Spleen (tissue), 11 donors: ENCODE data around the gene STRBP. TPM values are rescaled to one million over a fixed set of nuclear protein-coding genes. Genes with fewer than 3 reads are reported as not detected.
"Not testable (repeated sequence)": the region's sequence is repeated elsewhere in the genome, so short reads cannot be mapped to it uniquely, and the experiment has no call there.

ENCODE experiments used
- DNase-seq: peaks from one replicate; pipeline ENCODE4 v3.0.0-alpha.2; 2020
- H3K27ac ChIP-seq, 8 donors: fragments of 200-600 bp; sonication (generic) in 7 of 8; 1 replicate in 4 of 8; 2 replicates in 4 of 8; pipeline versions ENCODE4 v1.5.0 to v1.8.0; 2016 to 2021; ENCODE audit warnings: inconsistent platforms in 4 of 8, mild to moderate bottlenecking in 4 of 8, moderate library complexity in 1 of 8
- H3K27me3 ChIP-seq, 7 donors: fragments of 200-600 bp; sonication (generic) in 6 of 7; replicated peaks in 1 of 7; 1 replicate in 4 of 7; 2 replicates in 3 of 7; pipeline versions ENCODE4 v1.5.0 to v1.8.0; 2016 to 2021; ENCODE audit warnings: inconsistent platforms in 3 of 7, mild to moderate bottlenecking in 1 of 7
- H3K36me3 ChIP-seq, 6 donors: fragments of 200-600 bp; sonication (generic) in 5 of 6; 1 replicate in 4 of 6; 2 replicates in 2 of 6; pipeline versions ENCODE4 v1.5.0 to v1.8.0; 2016 to 2021; ENCODE audit warnings: inconsistent platforms in 2 of 6
- H3K4me1 ChIP-seq, 6 donors: fragments of 200-600 bp; sonication (generic) in 5 of 6; 1 replicate in 3 of 6; 2 replicates in 3 of 6; pipeline versions ENCODE4 v1.5.0 to v1.8.0; 2016 to 2021; ENCODE audit warnings: inconsistent platforms in 3 of 6
- H3K4me3 ChIP-seq, 8 donors: fragments of 200-600 bp; sonication (generic) in 7 of 8; 1 replicate in 4 of 8; 2 replicates in 4 of 8; pipeline versions ENCODE4 v1.5.0 to v1.8.0; 2016 to 2021; ENCODE audit warnings: inconsistent platforms in 4 of 8, mild to moderate bottlenecking in 4 of 8, moderate library complexity in 2 of 8
- H3K9me3 ChIP-seq, 8 donors: fragments of 200-600 bp; sonication (generic) in 7 of 8; 1 replicate in 4 of 8; 2 replicates in 4 of 8; pipeline versions ENCODE4 v1.5.0 to v1.8.0; 2016 to 2021; ENCODE audit warnings: inconsistent platforms in 4 of 8
- POLR2A ChIP-seq, 3 donors: fragments of 450-650 bp; IDR thresholded peaks; one replicate each; pipeline ENCODE4 v1.5.1; 2017; ENCODE audit warnings: antibody characterized with exemption in 3 of 3, mild to moderate bottlenecking in 1 of 3
- POLR2AphosphoS5 ChIP-seq, 3 donors: sonication (generic); formaldehyde crosslinking; IDR thresholded peaks; one replicate each; pipeline ENCODE4 v1.5.1; 2017; ENCODE audit warnings: antibody characterized with exemption in 3 of 3
- WGBS, 5 donors: extraction: QIAGEN DNeasy Blood & Tissue Kit in 3 of 5; methylation state at CpG; one replicate each; pipeline versions ENCODE4 v1.1.5 to v1.1.7; 2013 to 2018; 5-methylcytosine and 5-hydroxymethylcytosine counted together
- intact Hi-C: fragments of 100-400 bp; cut with DNase I; formaldehyde crosslinking; loops from one replicate; pipeline ENCODE4 v1.15.0; 2023; ENCODE audit warnings: low total_unique reads
- polyA plus RNA-seq, 3 donors: library from polyadenylated mRNA; stranded (reverse); fragments of 200-250 nt; gene quantifications; one replicate each; pipeline ENCODE4 v1.2.1, GENCODE V29; 2013
- total RNA-seq, 7 donors: library from RNA; depleted of rRNA in 3 of 7; stranded (reverse); fragments of >200 nt in 3 of 7; fragmentation: NEBNext Ultra II Directional in 4 of 7; extraction: Animal tissue kit (Norgen Biotek cat#: 25700) in 4 of 7; gene quantifications; one replicate each; pipeline versions ENCODE4 v1.1.0 to v1.2.1, GENCODE V29; 2016 to 2021
- TF ChIP-seq, protein P1 (sequence below), 11 experiments: fragments of 200-600 bp in 7 of 11; fragments of 450-650 bp in 4 of 11; sonication (generic) in 4 of 11; IDR thresholded peaks in 8 of 11; conservative IDR thresholded peaks in 3 of 11; 1 replicate in 7 of 11; 2 replicates in 4 of 11; pipeline versions ENCODE4 v1.4.0 to v1.8.0; 2016 to 2021; ENCODE audit warnings: antibody characterized with exemption in 11 of 11, inconsistent platforms in 4 of 11, mild to moderate bottlenecking in 1 of 11
- donor health status: healthy with polysubstance abuse.
- donor health status: DM: no; HTN: no; CAD: no; lungs with moderate emphysema.
- donor health status: DM: no; HTN: no; CAD: no.
- donor health status: Bipolar disorder and iron deficiency.
- donor health status: healthy.
- donor health status: DM: no; HTN: no; CAD: no.
- donor health status: DM: yes; HTN: yes; CAD: no.

The STRBP gene
- total and polyA plus RNA-seq, 10 donors: 23.8 to 57.1 (median 36.7) TPM

DNA sequence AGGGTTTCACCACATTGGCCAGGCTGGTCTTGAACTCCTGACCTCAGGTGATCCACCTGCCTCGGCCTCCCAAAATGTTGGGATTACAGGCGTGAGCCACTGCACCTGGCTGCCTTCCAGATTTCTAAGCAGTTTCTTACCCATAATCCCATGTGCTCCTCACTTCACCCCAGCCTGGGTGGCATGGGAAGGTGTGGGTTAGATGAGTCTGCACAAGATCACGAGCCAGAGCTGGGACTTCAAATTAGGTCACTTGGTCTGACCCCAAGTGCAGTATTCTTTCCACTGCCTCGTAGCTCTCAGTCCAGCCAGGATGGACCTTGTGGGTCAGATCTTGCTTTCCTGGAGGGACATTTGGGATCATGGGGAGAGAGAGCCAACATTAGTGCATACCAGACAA lies 37.5 kb upstream of the STRBP start:
- Histone ChIP-seq H3K27ac (no peak overlapping the region), H3K27me3 (no peaks in the 10 kb centered on the region), H3K9me3 (no peaks in the 10 kb centered on the region), H3K36me3 (no peaks in the 10 kb centered on the region), H3K4me1 (peaks cover 0 to 41% (median 9%) of the 10 kb centered on the region in 6 donors), H3K4me3 (no peak overlapping the region)
- 60 to 82% (median 62%) methylated on average over 4 of the region's 4 CpGs for WGBS, 5 donors
- TF ChIP-seq, protein P1, sequence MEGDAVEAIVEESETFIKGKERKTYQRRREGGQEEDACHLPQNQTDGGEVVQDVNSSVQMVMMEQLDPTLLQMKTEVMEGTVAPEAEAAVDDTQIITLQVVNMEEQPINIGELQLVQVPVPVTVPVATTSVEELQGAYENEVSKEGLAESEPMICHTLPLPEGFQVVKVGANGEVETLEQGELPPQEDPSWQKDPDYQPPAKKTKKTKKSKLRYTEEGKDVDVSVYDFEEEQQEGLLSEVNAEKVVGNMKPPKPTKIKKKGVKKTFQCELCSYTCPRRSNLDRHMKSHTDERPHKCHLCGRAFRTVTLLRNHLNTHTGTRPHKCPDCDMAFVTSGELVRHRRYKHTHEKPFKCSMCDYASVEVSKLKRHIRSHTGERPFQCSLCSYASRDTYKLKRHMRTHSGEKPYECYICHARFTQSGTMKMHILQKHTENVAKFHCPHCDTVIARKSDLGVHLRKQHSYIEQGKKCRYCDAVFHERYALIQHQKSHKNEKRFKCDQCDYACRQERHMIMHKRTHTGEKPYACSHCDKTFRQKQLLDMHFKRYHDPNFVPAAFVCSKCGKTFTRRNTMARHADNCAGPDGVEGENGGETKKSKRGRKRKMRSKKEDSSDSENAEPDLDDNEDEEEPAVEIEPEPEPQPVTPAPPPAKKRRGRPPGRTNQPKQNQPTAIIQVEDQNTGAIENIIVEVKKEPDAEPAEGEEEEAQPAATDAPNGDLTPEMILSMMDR (IDR thresholded peaks at IDR 0.05 in 8 of 11, conservative IDR thresholded peaks at IDR 0.05 in 3 of 11): no peak
- TF ChIP-seq POLR2AphosphoS5 (IDR thresholded peaks at IDR 0.05) (no peak), POLR2A (IDR thresholded peaks at IDR 0.05) (no peak)
- intact Hi-C loops: no loop called here
- DNase-seq: no peak

DNA sequence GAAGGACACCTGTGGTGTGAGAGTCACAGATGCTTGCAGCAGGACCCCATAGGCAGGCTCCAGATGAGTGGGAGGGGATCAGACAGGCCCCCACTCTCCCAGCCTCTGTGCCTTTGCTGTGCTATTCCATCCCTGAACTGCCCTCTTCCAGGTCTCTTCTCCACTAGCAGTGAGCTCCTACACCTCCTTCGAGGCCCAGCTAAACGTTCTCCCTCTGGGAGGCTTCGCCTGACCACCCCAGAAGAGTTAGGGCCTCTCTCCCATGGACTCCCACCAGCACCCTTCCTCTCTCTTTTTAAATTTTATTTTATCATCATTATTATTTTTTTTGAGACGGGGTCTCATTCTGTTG lies 35.9 kb upstream of the STRBP start:
- TF ChIP-seq, protein P1 (IDR thresholded peaks at IDR 0.05 in 8 of 11, conservative IDR thresholded peaks at IDR 0.05 in 3 of 11): no peak
- TF ChIP-seq POLR2AphosphoS5 (IDR thresholded peaks at IDR 0.05): no peak
- no peak for TF ChIP-seq POLR2A (IDR thresholded peaks at IDR 0.05)
- WGBS, 5 donors: 77 to 94% (median 85%) methylated on average over 4 of the region's 4 CpGs
- no peak overlapping the region for H3K4me3 ChIP-seq
- no peaks in the 10 kb centered on the region for H3K27me3 ChIP-seq
- no peak for DNase-seq
- no peaks in the 10 kb centered on the region for H3K36me3 ChIP-seq
- intact Hi-C loops: no loop called here
- H3K27ac ChIP-seq: peak overlapping the region in 2 of 8 donors; percentile 13 to 38
- no peaks in the 10 kb centered on the region for H3K9me3 ChIP-seq
- H3K4me1 ChIP-seq: peaks cover 0 to 41% (median 9%) of the 10 kb centered on the region in 6 donors

DNA sequence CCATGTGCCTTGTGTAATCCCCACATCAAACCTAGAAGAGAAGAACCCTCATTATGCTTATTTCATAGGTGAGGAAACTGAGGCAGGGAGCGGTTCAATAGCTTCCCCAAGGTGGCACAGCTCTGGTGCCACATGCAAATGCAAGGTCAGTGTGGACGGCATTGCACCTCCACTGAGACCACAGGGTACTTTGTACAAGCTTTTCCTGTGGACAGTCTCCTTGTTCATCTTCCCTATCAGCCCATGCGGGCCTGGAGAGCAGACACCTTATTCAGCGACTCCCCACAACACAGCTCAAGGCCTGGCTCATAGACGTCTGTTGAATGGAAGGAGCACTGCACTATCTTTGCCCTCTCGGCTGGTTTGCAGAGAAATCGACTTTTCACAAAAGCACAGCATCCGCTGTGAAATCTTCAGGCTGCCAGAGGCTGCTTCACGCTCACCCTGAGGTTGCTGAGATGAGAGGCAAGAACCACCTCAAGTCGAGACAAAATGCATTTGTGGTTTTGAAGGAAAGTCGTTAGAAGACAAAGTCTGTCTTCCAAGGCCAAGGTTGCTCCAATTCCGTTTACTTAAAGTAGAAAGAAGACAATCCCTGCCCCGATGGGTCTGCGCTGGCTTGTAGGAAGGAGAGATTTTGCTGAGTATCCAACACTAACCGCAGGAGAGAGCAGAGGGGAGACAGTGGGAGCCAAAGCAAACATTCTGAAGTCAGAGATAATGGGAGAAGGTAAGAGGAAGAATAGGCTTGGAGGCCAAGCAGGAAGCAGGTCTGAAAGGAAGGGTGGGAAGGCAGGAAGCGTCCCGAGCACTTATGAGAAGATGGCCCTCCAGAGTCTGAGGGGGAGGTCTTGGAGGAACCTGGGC lies 34.2 kb upstream of the STRBP start:
- peaks cover 0 to 41% (median 9%) of the 10 kb centered on the region in 6 donors for H3K4me1 ChIP-seq
- H3K36me3 ChIP-seq: no peaks in the 10 kb centered on the region
- no peak overlapping the region for H3K4me3 ChIP-seq
- TF ChIP-seq POLR2AphosphoS5 (IDR thresholded peaks at IDR 0.05): no peak
- TF ChIP-seq POLR2A (IDR thresholded peaks at IDR 0.05): no peak
- TF ChIP-seq, protein P1 (IDR thresholded peaks at IDR 0.05 in 8 of 11, conservative IDR thresholded peaks at IDR 0.05 in 3 of 11): no peak
- no peaks in the 10 kb centered on the region for H3K27me3 ChIP-seq
- DNase-seq: no peak
- WGBS, 5 donors: 66 to 77% (median 69%) methylated on average over 17 of the region's 17 CpGs
- H3K9me3 ChIP-seq: no peaks in the 10 kb centered on the region
- H3K27ac ChIP-seq: no peak overlapping the region
- intact Hi-C loops: no loop called here

DNA sequence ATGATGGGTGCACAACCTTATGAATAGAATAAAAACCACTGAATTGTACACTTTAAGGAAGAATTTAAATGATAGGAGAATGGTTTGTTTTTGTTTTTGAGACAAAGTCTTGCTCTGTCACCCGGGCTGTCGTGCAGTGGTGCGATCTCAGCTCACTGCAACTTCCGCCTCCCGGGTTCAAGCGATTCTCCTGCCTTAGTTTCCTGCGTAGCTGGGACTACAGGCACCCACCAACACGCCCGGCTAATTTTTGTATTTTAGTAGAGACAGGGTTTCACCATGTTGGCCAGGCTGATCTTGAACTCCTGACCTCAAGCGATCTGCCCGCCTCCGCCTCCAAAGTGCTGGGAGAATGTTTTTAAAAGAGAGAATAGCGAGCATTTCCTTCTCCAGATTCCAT lies 33.5 kb upstream of the STRBP start:
- H3K27ac ChIP-seq, H3K9me3 ChIP-seq, intact Hi-C loops, H3K4me3 ChIP-seq, H3K36me3 ChIP-seq, H3K27me3 ChIP-seq, DNase-seq: not testable (repeated sequence)
- 84 to 92% (median 92%) methylated on average over 13 of the region's 13 CpGs for WGBS, 5 donors
- H3K4me1 ChIP-seq: peaks cover 0 to 41% (median 9%) of the 10 kb centered on the region in 6 donors
